Osteoblast (primary cell): ENCODE results near the gene FAM161A. TPM values are rescaled to one million over a fixed set of nuclear protein-coding genes. Genes with fewer than 3 reads are reported as not detected.
"Not testable (repeated sequence)": the region's sequence is repeated elsewhere in the genome, so short reads cannot be mapped to it uniquely, and the experiment has no call there.

Experiments
- DNase-seq: peaks from one replicate; pipeline ENCODE4 v3.0.0; 2011; ENCODE audit warnings: low spot score, mixed read lengths; ENCODE audit not compliant: insufficient read length; ENCODE audit errors: missing footprints
- H2AFZ ChIP-seq: 2 replicates; pipeline ENCODE4 v1.6.0; 2011; ENCODE audit warnings: mild to moderate bottlenecking, low read length
- H3K27ac ChIP-seq: 2 replicates; pipeline ENCODE4 v1.5.1; 2011; ENCODE audit warnings: mild to moderate bottlenecking, low read depth, low read length, moderate library complexity
- H3K27me3 ChIP-seq: 2 replicates; pipeline ENCODE4 v1.6.0; 2012; ENCODE audit warnings: mild to moderate bottlenecking, control low read depth, inconsistent platforms, low read length, moderate library complexity; ENCODE audit not compliant: insufficient read depth
- H3K36me3 ChIP-seq: 2 replicates; pipeline ENCODE4 v1.5.1; 2011; ENCODE audit warnings: mild to moderate bottlenecking, low read length, control low read depth, moderate library complexity; ENCODE audit not compliant: insufficient read depth
- H3K4me1 ChIP-seq: 2 replicates; pipeline ENCODE4 v1.5.1; 2011; ENCODE audit warnings: mild to moderate bottlenecking, low read length, control low read depth, moderate library complexity; ENCODE audit not compliant: insufficient read depth
- H3K4me2 ChIP-seq: 2 replicates; pipeline ENCODE4 v1.6.0; 2011; ENCODE audit warnings: mild to moderate bottlenecking, low read length; ENCODE audit not compliant: insufficient read depth
- H3K4me3 ChIP-seq: fragments of 200-600 bp; sonication (generic); 3 replicates; pipeline ENCODE4 v1.5.1; 2012; ENCODE audit warnings: mild to moderate bottlenecking, low read length, inconsistent platforms; ENCODE audit not compliant: insufficient read depth
- H3K79me2 ChIP-seq: 2 replicates; pipeline ENCODE4 v1.6.0; 2012; ENCODE audit warnings: mild to moderate bottlenecking, low read length, control low read depth, inconsistent platforms; ENCODE audit not compliant: insufficient read depth
- H3K9me3 ChIP-seq: 2 replicates; pipeline ENCODE4 v1.5.1; 2011; ENCODE audit warnings: low read depth, low read length, control low read depth
- H4K20me1 ChIP-seq: 2 replicates; pipeline ENCODE4 v1.6.0; 2012; ENCODE audit warnings: mild to moderate bottlenecking, low read length, control low read depth; ENCODE audit not compliant: insufficient read depth
- CTCF ChIP-seq: IDR thresholded peaks from 2 replicates; pipeline ENCODE4 v1.5.1; 2011; ENCODE audit warnings: mild to moderate bottlenecking, low read depth, low read length, moderate library complexity; ENCODE audit errors: extremely low read depth
- total RNA-seq: library from RNA; depleted of rRNA; stranded (reverse); fragments of >200 nt; gene quantifications from 2 replicates; pipeline ENCODE4 v1.2.3, GENCODE V29; 2012

The FAM161A gene
- total RNA-seq, 1 donor: 3.3 TPM

GRCh38 chr2:61811821-61812220, 42.0 kb downstream of the FAM161A start:
- Histone ChIP-seq H4K20me1 (no peaks in the 10 kb centered on the region), H3K36me3 (no peaks in the 10 kb centered on the region), H3K27me3 (no peaks in the 10 kb centered on the region), H3K4me3 (no peak overlapping the region), H3K4me2 (no peak overlapping the region), H3K9me3 (no peaks in the 10 kb centered on the region), H3K79me2 (no peaks in the 10 kb centered on the region), H3K27ac (no peak overlapping the region), H2AFZ (no peak overlapping the region), H3K4me1 (no peaks in the 10 kb centered on the region)
- TF ChIP-seq CTCF: no peak
- DNase-seq: no peak

DNA sequence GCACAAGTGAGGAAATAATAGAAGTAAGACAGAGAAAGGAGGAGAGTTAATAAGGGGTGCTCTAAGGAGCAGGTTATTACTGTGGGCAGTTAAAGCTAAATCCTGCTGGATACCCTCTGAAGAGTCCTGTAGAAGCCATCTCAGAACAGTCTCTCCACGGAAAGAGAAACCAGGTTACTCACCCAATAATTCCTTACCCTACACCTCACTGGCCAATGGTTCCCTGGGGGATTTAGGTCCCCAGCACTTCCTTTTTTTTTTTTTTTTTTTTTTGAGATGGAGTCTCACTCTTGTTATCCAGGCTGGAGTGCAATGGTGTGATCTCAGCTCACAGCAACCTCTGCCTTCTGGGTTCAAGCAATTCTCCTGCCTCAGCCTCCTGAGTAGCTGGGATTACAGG, 43.7 kb downstream of the FAM161A start:
- not testable (repeated sequence) for H2AFZ ChIP-seq, DNase-seq, H3K4me1 ChIP-seq

DNA sequence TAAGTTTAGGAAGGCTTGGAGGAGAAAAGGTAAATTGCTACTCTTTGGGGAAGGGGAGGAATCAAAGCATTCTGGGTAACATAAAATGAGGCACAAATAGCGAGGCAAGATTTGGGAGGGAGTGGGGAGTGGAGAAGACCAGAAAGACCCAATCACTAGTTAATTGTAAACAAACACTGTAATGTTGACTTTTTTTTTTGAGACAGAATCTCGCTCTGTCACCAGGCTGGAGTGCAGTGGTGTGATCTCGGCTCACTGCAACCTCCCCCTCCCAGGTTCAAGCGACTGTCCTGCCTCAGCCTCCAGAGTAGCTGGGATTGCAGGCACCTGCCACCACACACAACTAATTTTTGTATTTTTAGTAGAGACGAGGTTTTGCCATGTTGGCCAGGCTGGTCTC, 45.2 kb downstream of the FAM161A start:
- H3K4me1 ChIP-seq, H2AFZ ChIP-seq, H3K27me3 ChIP-seq, H3K4me3 ChIP-seq, H4K20me1 ChIP-seq, H3K36me3 ChIP-seq, H3K27ac ChIP-seq, H3K79me2 ChIP-seq, DNase-seq, H3K9me3 ChIP-seq, H3K4me2 ChIP-seq: not testable (repeated sequence)

More for the DNA sequence above, 43.7 kb downstream of the FAM161A start:
- not testable (repeated sequence) for H3K27ac ChIP-seq, H3K79me2 ChIP-seq, H3K4me2 ChIP-seq, H3K4me3 ChIP-seq, H3K9me3 ChIP-seq, H4K20me1 ChIP-seq, H3K36me3 ChIP-seq, H3K27me3 ChIP-seq

GRCh38 chr2:61807036-61807757, 46.7 kb downstream of the FAM161A start:
- DNase-seq: no peak
- no peak overlapping the region for H2AFZ ChIP-seq
- H3K27ac ChIP-seq: no peak overlapping the region
- no peaks in the 10 kb centered on the region for H3K36me3 ChIP-seq
- H3K4me1 ChIP-seq: no peaks in the 10 kb centered on the region
- H4K20me1 ChIP-seq: no peaks in the 10 kb centered on the region
- TF ChIP-seq CTCF: no peak
- H3K79me2 ChIP-seq: no peaks in the 10 kb centered on the region
- H3K27me3 ChIP-seq: peaks cover 8% of the 10 kb centered on the region
- no peak overlapping the region for H3K4me2 ChIP-seq
- no peak overlapping the region for H3K4me3 ChIP-seq
- H3K9me3 ChIP-seq: no peaks in the 10 kb centered on the region

- Histone ChIP-seq H3K4me1 (no peaks in the 10 kb centered on the region), H2AFZ (no peak overlapping the region), H3K27ac (no peak overlapping the region), H3K27me3 (peaks cover 15% of the 10 kb centered on the region), H3K4me3 (no peak overlapping the region), H3K9me3 (no peaks in the 10 kb centered on the region), H3K4me2 (no peak overlapping the region), H3K79me2 (no peaks in the 10 kb centered on the region), H4K20me1 (no peaks in the 10 kb centered on the region), H3K36me3 (no peaks in the 10 kb centered on the region)
- DNase-seq: no peak
- no peak for TF ChIP-seq CTCF
These were observed 51.3 kb downstream of the FAM161A start for GRCh38 chr2:61802548-61802947.
